GM23248 (cell line): ENCODE results near the gene MAP2K7.

Source experiments
- EZH2 ChIP-seq: fragments of 200-600 bp; sonication (generic); IDR thresholded peaks from 2 replicates; pipeline ENCODE4 v1.6.1; 2018; ENCODE audit warnings: antibody characterized with exemption, mild to moderate bottlenecking; ENCODE audit not compliant: insufficient read depth, poor library complexity, severe bottlenecking
- EZH2phosphoT487 ChIP-seq: fragments of 200-600 bp; sonication (generic); IDR thresholded peaks from 2 replicates; pipeline ENCODE4 v1.6.1; 2018; ENCODE audit warnings: antibody characterized with exemption, moderate library complexity, mild to moderate bottlenecking, low read depth; ENCODE audit not compliant: insufficient read depth

DNA sequence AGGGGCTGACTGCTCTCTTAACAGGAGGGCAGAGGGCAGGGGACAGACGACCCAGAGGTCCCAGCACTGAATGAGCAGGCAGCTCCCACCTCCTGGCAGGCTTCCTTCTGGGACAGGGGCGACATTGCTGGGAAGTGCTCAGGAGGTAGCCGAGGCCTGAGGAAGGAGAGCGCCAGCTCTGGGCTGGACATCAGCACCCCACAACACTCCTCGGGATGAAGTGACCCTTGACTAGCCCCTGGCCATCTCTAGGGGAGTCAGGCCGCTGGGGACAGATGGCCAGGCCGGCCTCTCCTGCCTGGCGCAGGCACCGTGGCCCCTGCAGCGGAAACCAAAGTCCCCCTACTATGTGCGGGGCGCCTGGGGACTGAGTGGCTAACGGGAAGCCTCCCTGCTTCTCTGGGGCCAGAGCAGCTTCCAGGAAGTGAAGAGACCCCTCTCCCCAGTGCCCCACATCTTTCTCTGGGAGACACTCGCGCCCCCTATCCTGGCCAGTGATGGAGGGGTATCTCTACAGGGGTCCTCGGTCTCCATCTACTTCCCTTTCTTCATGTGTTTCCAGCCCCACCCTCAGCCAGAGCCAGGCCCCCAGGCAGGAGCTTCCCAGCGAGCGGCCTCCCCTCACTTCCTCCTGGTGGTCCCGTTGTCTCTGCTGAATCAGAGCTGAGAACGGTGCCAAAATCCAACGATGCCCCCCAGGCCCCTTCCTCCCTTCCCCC, 39.5 kb upstream of the MAP2K7 start:
- TF ChIP-seq EZH2phosphoT487, result no peak
- no peak for TF ChIP-seq EZH2
